NCI-H2107 (cell line): ENCODE data around the gene TMEM35B.
"Not testable (repeated sequence)": the region's sequence is repeated elsewhere in the genome, so short reads cannot be mapped to it uniquely, and the experiment has no call there.

Experiments
- DNase-seq: peaks from one replicate; lab custom pipeline; 2025; lab: John Stamatoyannopoulos, UW

Gene TMEM35B

DNA sequence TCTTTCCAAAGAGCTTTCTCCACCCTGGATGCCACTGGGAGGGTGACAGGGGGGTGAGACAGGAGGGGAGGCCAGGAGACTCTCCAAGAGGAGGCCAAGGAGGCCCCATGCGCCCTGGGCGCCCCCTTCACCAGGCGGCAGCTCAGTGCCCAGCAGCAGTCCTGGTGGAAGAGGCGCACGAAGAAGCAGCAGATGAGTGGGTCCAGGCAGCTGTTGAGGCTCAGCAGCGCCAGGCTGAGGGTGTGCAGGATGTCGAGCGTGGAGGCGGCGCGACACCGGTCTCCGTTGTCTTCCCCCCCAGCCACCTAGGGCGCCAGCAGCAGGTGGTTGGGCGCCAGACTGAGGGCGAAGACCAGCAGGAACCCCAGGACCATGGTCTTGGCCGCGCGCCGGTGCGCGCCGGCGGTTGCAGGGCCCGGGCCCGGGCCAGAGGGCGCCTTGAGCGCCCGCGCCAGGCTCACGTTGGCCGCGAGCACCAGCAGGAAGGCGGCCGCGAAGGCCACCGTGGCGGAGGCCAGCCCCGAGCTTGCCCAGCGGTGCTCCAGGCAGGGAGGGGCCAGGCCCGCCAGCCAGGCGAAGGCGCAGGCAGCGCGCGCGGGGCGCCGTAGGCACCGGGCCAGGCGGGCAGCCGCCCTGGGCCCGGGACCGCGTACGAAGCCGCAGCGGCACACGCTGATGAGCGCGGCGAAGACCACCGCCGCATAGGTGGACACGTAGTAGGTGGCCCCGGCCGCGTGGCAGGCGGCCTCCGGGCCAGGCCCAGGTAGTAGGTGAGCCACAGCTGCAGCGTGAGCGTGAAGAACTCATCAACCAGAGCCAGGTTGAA, 8.6 kb downstream of the TMEM35B start:
- no peak for DNase-seq

DNA sequence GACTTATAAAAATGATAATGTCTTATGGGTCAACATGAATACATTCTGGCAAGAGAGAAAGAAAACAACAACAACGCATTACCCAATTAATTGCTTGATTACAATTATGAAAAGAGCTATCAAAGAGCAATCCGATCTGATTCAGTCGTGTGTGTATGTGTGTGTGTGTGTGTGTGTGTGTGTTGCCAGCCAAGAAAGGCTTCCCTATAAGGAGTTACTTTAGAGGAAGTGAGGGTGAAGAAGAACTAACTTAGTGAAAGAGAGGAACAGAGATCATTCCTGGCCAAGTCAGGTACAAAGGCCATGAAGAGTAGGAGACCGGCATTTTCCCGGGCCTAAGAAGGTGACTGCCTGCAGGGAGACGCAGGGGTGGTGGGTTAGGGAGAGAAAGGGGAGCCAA, 9.4 kb downstream of the TMEM35B start:
- DNase-seq, result no peak

DNA sequence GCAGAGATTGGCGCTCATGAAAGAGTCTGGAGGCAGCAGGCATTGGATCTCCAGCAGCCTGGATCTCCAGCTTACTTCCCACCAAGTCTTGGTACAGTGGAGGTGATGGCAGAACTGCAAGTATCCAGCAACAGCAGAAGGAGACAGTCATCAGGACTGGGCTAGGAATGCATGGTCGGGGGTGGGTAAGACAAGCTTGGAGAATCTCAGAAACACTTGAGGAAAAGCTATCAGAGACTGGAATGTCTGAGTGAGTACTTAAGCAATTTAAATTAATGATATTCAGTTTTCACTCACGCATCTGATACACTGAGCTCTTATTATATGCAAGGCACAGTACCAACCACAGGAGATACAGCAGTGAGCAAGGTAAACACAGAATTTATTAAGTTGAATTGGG, 9.8 kb downstream of the TMEM35B start:
- DNase-seq, result no peak

DNA sequence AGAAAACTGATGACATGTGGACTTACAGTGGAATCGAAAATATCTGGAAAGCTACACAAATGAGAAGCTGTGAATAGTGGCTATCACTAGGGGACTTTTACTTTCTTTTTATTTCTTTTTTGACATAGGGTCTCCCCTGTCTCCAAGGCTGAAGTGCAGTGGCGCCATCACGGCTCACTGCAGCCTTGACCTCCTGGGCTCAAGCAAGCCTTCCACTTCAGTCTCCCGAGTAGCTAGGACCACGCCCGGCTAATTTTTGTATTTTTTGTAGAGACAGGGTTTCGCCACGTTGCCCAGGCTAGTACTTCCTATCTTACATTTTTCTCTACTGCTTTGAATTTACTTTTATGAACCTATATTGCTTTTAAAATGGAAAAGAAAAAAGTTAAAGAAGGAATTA, 10.5 kb downstream of the TMEM35B start:
- no peak for DNase-seq

DNA sequence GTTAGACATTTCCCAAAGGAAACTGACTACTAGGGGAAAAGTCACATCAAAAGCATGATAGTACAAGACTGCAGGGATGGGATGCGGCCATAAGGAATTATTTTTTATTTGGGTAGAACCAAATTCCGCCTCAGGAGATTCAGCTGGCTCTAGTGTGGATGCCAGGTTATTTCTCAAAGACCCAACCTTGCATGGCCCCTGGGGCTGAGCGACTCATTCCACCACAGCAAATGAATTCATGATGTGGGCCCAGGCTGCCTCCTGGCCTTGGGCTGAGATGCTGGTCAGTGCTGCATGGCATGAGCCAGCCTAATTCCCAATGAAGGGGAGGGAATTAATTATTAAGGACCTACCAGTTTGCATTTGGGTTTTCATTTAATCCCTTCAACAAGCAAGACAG, 11.8 kb downstream of the TMEM35B start:
- no peak for DNase-seq

DNA sequence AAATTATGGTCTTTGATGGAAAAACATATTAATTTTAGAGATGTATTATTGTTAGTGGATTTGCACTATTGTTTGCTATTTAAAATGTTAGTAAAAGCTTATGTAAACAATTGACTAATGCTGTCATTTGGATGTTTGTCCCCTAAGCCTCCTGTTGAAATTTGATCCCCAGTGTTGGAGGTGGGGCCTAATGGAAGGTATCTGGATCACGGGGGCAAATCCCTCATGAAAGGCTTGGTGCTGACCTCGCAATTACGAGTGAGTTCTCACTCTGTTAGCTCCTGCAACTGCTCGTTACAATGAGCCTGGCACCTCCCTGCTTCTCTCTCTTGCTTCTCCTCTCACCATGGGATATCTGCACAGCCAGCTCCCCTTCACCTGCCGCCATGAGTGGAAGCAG, 14.3 kb downstream of the TMEM35B start:
- DNase-seq, result no peak

DNA sequence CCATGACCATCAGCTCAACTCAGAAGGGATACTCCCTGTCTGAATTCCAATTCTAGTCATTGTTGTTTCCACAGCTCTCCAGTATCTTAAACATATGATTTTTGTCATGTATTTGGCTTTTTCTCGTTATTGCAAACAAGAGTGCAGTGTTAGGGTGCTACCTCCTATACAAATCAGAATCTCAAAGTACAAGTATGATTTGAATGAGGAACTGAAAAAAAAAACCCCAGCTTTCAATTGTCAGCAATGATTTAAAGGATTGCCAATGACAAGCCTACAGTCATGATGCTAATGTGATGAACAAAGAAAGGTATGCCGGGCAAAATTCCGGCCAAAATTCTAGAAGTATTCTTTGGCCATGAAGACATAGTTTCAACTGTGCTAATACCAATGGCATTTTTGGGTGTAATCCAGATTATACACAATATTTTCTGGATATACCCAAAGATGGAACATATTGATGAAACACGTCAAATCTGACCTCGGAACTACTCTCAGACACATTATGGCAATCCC, 14.9 kb downstream of the TMEM35B start:
- no peak for DNase-seq

DNA sequence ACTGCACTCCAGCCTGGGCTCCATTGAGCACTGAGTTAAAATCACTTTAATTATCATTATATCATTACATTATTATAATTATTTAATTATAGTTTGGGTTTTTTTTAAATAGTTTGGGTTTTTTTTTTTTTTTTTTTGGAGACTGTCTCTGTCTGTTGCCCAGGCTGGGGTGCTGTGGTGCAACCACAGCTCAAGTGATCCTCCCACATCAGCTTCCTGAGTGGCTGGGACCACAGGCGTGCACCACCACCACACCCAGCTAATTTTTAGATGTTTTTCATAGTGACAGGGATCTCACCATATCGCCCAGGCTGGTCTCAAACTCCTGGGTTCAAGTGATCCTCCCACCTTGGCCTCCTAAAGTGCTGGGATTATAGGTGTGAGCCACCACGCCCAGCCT, 16.9 kb downstream of the TMEM35B start:
- not testable (repeated sequence) for DNase-seq

DNA sequence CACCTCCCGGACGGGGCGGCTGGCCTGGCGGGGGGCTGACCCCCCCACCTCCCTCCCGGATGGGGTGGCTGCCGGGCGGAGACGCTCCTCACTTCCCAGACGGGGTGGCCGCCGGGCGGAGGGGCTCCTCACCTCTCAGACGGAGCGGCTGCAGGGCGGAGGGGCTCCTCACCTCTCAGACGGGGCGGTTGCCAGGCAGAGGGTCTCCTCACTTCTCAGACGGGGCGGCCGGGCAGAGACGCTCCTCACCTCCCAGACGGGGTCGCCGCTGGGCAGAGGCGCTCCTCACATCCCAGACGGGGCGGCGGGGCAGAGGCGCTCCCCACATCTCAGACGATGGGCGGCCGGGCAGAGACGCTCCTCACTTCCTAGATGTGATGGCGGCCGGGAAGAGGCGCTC, 17.5 kb downstream of the TMEM35B start:
- DNase-seq, result not testable (repeated sequence)

DNA sequence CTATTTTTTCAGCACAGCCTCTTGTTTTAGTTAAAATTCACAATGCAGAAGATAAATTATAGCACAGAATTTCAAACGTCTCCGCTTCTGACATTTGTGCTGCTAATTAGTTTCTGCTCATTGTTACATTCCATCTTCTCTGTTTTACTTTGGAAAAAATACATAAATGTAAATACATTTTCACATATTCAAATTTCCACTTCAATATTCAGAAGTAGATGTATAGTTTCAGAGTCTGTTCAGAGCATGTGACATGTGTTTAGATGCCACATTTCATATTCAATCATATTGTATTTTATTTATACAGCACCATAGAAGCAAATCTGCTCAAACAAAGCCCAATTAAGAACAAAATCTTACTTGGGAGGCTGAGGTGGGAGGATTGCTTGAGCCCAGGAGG, 19.6 kb downstream of the TMEM35B start:
- no peak for DNase-seq

DNA sequence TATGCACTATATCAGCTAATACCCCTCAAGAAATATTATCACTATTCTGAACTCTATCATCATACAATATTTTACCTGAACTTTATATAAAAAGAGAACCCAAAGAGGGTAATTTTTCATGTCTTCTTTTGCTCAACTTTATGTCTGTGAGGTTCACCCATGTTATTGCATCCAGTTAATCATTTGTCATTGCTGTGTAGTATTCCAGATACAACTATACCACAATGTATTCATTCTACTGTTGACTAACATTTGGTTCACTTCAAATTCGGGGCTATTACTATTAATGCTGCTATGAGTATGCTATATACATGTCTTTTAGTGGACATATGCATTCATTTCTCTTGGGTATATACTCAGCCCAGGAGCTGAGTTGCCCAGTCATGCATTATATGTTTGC, 34.7 kb downstream of the TMEM35B start:
- DNase-seq, result no peak

DNA sequence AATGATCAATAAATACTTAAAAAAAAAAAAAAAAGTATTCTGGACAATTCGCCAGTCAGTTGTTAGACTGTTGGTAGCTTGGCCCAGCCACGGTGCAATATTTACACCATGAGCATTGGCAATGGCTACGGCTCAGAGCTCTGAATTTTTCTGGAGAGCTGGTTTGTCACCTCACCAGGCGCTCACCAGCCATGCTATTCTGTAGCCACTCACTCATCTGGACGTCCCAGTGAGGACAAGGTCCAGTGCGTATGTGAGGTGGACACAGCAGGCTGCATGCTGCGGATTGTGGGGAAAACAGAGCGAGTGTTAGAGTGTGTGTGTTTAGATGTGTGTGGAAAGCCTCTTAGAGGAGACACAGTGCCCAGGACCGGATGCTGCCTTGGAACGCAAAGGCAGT, 36.4 kb downstream of the TMEM35B start:
- not testable (repeated sequence) for DNase-seq

DNA sequence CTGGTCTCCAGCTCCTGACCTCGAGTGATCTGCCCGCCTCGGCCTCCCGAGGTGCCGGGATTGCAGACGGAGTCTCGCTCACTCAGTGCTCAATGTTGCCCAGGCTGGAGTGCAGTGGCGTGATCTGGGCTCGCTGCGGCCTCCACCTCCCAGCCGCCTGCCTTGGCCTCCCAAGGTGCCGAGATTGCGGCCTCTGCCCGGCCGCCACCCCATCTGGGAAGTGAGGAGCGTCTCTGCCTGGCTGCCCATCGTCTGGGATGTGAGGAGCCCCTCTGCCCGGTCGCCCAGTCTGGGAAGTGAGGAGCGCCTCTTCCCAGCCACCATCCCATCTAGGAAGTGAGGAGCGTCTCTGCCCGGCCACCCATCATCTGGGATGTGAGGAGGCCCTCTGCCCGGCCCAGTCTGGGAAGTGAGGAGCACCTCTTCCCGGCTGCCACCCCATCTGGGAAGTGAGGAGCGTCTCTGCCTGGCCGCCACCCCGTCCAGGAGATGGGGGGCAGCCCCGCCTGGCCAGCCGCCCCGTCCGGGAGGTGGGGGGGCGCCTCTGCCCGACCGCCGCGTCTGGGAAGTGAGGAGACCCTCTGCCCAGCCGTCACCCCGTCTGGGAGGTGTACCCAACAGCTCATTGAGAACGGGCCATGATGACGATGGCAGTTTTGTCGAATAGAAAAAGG, 37.4 kb downstream of the TMEM35B start:
- not testable (repeated sequence) for DNase-seq

DNA sequence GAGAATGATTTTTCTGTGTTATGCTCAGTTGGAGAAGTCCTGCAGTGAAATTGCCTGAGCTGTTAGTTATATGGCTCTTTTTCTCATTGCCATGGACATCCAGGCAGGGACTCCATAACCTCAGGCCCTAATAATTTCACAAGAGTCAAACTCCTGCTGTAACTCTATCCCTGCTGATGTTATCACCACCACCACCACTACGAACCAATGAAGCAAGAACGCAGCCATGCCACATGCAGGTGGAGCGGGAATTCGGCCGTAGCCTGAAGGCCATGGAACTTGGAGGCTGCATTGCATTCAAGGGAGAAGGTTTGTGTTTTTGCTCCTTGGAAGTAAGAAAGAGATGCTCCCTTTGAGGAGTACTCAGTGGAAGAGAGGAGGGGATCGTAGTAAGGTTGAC, 38.9 kb downstream of the TMEM35B start:
- DNase-seq, result no peak

DNA sequence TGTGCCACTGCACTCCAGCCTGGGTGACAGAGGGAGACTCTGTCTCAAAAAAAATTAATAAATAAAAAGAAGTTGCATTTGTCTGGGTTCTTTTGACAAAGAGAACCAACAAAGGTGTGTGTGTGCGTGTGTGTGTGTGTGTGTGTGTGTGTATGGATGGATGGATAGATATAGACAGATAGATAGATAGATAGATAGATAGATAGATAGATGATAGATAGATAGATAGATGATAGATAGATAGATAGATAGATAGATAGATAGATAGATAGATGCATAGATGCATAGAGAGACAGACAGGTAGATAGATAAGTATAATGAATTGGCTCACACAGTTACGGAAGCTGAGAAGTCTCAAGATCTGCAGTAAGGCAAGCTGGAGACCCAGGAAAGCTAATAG, 43.3 kb downstream of the TMEM35B start:
- DNase-seq, result not testable (repeated sequence)
